ENCODE measurements around the gene EYA2.
"Not testable (repeated sequence)": the region's sequence is repeated elsewhere in the genome, so short reads cannot be mapped to it uniquely, and the experiment has no call there.

The EYA2 gene

DNA sequence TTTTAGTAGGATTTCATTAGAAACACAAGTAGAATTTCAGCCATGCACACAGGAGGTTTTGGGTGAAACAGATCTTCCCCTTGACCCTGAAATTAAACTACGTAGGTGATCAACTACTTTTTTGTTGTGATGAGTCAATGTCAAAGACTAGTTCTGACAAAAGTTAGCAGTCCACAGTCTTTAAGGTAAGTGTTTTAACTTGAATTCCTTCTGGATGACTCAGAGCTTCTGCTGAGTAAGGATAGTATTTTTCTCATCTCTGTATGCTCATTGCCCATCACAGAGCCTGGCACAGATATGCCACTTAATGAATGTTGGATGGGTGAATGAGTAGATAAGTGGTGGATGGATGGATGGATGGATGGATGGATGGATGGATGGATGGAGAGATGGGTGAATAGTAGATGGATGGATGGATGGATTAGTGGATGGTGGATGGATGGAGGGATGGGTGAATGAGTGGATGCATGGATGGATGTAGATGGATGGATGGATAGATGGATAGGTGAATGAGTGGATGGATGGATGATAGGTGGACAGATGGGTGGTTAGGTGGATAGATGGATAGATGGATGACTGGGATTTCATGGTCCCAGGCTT lies 296.5 kb downstream of the EYA2 start:
- DNase-seq: no peak

DNA sequence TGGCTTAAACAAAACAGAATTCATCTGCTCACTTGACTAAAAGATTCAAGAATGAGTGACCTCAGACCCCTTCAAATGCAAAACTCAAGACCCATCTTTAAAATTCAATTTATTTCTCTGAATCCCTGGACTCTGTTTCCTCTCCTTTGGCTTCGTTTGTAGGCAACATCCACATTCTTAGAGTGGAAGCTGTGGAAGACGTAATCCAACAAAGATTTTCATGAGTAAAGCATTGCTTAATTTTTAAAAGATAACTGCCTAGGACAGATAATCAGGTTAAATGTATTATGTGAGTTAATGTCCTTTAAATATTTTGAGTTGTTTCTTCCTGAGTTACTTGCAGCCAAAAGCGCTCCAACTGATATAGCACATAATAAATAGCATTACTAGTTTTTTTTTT lies 297.3 kb downstream of the EYA2 start:
- DNase-seq: no peak

DNA sequence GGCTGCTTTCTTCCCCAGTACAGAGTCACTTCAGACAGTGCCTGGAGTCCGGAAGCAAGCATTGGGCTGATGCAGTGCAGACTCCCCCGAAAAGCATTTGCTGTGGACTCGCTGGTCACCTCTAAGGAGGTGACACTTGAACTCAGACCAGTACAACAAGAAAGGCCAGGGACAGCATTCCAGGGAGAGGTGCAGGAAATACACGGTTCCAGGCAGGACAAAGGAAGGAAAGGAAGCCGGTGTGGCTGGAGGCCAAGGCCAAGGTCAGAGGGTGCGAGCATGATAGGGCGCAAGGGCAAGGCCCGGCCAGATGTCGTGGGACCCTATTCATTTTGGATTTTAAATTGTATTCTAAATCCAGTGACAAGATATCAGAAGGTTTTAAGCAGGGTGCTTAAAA lies 300.9 kb downstream of the EYA2 start:
- DNase-seq: no peak

DNA sequence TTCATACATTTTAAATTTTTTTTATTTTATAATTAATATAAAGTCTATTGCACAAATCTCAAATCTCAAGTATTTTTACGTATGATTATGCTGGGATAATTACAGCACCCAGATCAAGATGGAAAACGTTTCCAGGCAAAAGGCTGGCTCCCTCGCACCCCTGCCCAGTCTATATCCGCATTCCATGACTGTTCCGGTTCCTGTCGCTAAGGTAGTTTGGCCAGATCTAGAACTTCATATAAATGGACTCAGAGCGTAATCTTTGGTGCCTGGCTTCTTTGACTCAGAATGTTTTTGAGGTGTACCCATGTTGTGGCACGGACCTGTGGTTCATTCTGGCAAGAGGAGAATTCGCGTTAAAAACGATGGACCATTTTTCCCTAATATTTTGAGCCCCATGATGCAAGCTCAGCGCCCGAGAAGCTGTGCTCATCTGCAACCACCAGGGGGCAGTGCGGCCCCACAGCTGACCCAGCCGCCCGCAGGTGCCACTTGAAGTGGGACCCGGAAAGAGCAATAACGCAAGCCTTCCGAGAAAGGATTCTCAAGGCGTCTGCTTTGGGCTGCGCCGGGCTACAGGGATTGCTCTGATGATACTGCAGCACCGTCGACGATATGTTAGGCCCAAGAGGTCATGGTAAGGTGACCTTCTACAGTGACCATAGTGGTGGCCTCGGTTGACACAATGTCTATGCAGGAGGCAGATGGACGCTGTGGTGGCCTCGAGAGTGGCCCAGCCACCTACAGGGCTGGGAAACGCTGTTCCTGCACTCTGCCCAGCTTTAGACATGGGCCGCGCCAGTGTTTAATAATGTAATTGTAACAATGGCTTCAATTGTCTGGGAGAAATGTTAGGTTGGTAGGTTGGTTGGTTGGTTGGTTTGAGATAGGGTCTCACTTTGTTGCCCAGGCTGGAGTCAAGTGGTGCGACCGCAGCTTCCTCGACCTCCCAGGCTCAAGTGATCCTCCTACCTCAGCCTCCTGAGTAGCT lies 301.7 kb downstream of the EYA2 start:
- DNase-seq: peak; percentile 10

DNA sequence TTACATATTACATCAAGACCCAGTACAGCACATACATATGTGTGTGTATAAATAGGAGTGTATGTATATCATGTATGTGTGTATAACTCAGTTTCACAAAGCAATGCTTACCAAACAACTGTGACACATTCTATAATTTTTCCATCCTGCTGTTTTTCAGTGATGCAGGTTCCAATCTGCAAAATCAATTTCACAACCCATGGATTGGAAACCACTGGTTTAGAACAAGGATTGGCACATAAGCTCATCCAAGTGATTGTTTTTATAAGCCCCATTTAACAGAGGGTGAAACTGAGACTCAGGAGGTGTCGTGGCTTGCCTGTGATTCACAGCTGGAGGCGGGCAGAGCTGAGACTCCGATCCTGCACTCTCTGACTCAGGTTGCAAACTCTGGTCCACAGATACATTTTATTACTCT lies 303.6 kb downstream of the EYA2 start:
- no peak for DNase-seq

DNA sequence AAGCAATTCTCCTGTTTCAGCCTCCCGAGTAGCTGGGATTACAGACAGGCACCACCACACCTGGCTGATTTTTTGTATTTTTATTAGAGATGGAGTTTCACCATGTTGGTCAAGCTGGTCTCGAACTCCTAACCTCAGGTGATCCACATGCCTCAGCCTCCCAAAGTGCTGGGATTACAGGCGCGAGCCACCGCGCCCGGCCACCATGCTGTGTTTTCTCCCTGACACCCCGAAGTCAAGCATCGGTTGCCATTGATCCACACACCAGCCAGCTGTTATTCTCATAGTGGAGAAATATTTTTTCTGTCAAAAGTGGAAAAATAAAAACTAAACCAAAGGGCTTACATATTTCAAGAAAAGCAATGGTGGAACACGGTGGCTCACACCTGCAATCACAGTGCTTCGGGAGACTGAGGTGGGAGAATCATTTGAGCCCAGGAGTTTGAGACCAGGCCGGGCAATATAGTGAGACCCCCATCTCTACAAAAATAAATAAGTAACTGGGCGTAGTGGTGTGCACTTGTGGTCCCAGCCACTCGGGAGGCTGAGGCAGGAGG lies 304.4 kb downstream of the EYA2 start:
- no peak for DNase-seq

DNA sequence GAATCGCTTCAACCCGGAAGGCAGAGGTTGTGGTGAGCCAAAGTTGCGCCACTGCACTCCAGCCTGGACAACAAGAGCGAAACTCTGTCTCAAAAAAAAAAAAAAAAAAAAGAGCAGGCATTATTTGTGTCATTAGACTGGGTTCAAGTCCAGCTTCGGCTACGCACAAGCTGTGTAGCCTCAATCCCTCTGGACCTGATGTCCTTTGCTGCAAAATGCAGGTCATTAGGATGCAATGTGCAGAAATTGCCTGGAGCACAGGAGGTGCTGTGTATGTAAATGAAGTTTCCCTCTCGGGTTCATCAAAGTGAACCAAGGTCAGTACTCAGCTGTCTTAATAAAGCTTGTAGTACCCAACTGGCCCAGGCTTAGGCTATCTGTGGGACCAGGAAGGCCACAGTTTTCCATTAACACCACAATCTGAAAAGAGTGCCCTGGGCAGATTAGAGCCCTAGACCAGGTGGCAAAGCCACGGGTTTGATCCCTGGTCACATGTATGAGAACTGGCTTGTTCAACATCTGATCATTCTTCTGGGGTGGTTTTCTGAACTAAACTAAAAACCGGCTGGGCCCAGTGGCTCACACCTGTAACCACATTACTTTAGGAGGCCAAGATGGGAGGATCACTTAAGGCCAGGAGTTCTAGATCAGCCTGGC lies 306.6 kb downstream of the EYA2 start:
- no peak for DNase-seq

DNA sequence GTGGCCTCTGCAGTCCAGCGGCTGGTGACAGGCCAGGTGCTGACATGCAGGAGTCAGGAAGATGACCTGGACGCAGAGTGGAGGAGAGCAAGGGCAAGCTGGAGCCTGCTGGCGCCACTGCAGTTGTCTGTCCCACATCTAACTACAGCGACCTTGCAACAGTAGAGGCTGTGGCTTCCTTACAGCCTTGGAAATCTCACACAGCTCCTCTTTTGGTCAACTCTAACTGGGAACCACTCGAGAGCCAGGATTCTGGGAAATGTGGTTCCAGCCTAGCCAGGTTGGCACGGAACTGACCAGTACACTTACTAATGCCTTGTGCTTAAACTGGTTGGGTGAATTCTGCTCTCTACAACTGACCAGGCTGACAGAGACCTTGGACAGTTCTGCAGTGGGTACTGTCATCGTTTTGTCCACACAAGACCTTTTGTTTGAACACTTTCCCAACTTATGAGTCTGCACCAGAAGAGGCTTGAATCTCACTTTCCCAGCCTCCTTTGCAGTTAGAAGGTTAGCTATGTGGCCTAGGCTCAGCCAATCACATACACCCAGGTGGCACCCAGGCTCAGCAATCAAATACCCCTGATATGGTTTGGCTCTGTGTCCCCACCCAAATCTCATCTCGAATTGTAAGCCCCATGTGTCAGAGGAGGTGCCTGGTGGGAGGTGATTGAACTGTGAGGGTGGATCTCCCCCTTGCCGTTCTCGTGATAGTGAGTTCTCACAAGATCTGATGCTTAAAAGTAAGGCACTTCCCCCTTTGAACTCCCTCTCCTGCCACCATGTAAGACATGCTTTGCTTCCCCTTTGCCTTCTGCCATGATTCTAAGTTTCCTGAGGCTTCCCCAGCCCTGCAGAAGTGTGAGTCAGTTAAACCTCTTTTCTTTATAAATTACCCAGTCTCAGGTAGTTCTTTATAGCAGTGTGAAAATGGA lies 308.4 kb downstream of the EYA2 start:
- no peak for DNase-seq

DNA sequence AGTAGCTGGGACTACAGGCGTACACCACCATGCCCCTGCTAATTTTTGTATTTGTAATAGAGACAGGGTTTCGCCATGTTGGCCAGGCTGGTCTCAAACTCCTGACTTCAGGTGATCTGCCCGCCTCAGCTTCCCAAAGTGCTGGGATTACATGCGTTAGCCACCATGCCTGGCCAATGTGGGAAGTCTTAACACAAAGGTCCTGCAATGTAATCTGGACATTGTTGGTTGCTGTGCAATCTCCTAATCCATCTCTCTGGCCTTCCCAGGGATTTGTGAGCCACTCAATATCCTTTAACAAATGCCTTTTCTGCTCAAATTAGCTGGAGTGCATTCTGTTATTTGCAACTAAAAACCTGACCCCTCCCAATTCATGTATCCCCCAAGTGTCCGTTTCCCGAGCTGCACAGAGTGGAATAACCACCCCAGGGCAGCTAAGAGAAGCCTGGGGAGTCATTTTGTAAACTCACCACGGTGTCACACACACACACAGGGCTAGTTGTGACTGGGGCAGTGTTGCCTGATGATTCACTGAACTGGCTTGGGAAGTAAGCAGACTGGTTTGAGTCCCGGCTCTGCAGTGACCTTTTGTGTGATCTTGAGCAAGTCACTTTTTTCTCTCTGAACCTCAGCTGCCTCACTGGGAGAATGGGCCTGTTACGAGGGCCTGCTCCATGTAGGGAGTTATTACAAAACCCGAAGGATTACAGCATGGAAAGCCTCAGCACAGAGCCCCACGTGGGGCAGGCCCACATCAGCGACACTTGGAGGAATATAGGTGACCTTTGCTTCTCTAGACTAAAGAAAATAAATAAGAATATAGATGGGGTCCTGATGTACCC lies 309.6 kb downstream of the EYA2 start:
- DNase-seq: no peak

DNA sequence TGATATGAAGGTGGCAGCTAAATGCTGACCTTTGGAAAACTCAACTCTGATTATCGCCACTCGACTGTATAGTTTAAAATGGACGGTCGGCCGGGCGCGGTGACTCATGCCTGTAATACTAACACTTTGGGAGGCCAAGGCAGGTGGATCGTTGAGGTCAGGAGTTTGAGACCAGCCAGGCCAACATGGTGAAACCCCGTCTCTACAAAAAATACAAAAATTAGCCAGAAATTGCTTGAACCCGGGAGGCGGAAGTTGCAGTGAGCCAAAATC lies 310.1 kb downstream of the EYA2 start:
- DNase-seq: not testable (repeated sequence)

DNA sequence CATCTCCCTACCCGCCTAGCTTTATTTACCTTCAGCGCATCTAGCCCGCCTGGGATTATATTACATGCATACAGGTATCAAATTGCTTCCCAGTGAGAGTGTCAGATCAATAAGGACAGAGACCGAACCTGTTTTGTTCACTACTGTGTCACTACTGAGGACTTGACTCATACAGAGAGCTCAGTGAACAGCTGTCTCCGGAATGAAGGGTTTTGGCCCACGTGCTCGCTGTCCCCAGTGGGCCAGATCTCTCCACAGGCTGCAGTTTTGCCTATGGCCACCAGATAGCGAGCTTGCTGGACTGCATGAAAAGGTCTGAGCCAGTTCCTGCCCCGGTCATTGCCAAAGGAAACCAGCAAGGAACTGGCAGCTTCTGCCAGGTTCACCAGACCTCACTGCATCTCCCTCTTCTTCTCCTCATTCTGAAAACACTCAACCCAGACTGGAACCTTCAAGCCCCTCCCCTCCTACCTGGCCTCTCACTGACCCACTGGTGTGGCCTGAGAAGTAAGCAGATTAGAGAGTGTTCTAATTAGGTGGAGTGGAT lies 311.0 kb downstream of the EYA2 start:
- no peak for DNase-seq

DNA sequence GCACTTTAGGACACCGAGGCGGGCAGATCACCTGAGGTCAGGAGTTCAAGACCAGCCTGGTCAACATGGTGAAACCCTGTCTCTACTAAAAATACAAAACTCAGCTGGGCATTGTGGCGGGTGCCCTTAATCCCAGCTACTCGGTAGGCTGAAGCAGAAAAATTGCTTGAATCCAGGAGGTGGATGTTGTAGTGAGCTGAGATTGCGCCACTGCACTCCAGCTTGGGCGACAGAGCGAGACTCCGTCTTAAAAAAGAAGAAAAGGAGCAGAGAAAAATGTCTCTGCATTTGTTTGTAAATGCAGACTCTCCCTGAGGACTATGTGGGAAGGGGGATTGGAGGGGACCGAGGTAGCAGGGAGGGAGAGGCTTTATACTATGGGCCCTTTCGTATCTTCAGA lies 311.9 kb downstream of the EYA2 start:
- DNase-seq: not testable (repeated sequence)

DNA sequence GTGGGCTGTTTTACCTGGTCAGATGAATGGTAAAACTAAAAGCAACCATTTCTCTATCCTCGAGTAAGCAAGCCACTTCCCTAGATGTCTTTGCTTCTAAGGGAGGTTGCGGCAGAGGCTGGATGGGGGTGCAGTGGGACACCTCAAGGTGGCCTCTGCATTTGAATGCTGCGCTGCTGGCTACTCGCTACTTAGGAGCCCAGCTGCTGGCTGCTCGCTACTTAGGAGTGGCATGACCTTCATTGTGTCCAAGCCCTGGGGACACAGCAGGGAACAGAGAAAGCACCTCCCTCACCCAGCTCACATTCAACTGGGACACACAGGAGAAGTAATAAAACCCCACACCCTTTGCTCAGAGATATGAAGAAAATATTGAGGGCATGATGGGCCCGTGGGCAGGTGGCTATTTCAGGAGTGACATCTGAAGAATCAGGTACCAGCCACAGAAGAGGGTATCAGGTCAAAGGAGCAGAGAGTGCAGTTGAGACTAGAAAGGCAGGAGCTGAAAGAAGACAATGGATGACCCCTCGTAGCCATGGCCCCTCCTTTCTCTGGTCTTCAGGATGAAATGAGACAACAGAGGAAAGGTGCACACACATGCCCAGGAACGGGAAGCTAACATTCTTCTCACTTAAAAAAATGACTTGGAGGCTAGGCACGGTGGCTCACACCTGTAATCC lies 312.5 kb downstream of the EYA2 start:
- DNase-seq: no peak

DNA sequence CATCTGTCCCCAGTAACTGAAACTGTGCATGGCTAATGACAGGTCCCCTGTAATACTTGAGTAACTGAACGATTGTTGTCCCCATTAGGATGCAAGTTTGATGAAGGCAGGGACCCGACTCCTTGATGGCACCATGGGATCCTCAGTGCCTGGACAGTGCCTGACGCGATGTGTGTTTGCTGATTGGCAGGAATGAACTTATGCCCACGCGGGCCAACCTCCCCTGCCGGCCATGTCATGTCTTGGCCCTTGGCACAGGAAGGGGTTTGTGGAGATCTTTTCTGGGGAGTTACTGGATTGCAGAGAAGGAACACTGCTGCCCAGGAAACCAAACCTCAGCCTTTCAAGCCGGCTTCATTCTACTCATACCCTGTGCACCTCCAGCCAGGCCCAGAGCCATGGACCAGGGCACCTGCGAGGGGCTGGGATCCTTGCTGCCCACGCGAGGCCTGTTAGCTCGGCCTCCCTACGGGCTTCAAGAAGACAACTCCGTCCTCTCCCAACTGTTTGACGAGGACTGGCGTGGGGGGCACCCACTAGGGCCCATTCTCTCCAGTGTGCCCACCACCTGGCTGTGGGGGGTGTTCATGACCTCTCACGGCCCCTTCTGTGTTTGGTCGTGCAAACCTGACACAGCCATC lies 314.0 kb downstream of the EYA2 start:
- DNase-seq: no peak

DNA sequence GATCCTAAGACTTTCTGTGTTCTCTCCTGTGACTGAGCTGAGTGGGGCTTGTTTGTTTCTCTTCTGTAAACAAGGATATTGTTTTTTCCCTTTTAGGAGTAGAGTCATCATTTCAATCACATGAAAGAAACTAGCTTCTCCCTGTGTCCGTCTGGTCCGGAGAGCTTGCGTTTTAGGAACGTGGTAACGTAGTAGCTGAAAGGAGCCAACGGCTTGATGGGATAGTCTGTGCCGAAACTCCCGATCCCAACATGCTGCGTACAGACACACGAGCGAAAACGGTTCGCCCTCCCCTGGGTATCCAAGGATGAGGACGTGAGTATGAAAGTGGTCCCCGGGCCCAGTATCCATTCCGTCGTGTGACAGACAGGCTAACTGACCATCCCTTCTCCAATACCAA lies 315.3 kb downstream of the EYA2 start:
- no peak for DNase-seq

DNA sequence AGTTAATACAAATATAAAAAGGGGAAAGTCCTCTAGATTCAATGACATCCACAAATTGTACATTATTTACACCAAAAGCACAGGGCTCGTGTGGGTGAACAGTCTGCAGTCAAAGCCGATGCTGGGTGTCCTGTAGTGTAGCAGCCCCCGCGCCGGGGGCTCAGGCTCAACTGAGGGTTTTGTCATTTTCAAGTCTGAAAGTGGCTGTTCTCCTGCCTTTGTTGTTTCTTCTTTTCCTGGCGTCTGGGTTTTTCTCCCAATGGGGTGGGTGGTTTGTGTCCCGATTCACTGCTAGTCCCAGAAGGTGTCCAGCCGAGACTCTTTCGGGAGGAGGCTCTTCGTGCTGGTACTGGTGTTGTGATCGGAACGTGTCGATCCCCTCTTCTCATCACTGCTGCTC lies 315.8 kb downstream of the EYA2 start:
- no peak for DNase-seq

DNA sequence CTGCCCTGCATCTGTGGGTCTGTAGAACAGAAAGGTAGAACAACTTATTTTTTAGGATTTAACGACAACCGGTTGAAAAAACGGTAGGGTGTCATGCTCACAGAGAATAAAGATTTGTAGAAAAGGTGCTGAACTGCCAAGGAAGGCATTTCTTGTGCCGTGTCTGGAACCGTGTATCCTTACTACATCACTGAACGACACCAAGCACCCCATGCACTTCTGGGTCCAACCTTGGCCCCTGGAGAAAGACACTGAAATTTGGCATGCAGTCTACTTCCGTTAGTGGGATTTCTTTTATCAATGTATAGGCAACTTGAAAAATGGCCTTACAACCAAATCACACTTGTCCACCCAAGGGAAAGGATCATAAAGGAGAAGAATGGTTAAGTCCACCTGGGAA lies 316.4 kb downstream of the EYA2 start:
- DNase-seq: no peak

DNA sequence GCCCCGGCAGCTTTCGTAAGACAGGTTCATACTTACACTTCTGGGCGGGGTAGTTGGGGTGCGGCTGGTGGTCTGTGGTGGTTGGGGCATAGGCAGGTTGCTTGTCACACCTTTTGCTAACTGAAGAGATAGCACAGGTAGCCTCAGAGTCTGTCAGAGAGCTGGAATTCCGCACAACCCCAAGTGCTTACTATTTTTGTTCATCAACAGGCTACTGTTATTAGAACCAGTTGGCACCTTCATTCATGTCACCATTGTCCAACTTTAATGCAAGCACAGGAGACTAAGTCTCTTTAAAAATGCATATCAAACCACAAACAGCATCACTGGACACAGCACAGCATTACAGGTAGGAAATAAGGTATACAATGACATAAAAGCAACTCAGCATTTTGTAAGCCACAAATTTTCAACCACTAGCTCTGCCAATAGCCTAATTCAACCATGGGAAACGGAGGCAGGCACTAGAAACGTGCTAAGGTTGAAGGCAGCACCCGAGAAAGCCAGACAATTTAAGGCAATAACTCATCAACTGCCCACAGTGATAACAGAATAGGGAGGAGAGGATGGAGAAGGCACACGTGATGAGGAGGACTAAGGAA lies 318.1 kb downstream of the EYA2 start:
- no peak for DNase-seq

DNA sequence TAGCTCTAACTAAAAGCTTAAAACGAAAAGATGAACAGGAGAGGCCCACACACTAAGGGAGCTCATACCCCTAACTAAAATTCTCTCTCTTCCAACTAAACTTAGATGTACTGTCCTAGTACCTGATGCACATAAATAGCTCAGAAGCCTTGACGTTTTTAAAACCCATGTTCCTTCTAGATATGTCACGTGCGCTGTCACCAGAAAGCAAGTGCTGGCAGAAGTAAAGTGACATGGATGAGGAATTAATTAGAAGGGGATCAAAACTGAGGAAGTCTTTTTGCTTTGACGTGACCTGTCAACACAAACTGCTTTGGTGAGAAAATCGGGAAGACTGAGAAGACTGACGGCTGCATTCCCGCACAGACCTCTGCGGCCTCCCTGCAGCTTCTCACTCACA lies 319.3 kb downstream of the EYA2 start:
- DNase-seq: no peak
